Measurements from ENCODE around the gene VWA3B. TPM values are rescaled to one million over a fixed set of nuclear protein-coding genes. Genes with fewer than 3 reads are reported as not detected.

Gene VWA3B
- polyA plus RNA-seq, 1 donor (not counting 4 experiments of a cell fraction or from before 2014, with no cell fraction given), result not detected

DNA sequence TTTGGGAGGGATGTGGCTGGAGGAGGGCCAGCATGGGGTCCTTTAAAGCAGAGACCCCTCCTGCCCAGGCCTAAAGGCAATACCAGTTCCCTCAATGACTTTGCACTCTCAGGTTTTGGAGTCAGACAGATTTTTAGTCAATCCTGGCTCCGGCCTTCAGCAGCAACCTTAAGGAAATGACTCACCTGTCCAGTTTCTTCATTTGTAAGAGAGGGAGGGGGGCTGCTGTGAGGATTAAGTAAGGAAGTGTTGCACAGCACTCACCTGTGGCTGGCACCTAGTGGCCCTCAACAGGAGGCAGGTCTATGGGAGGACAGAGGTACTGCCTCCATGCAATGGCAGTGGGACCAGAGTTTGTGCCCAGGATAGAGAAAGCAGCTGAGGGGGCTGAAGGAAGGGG, 273.0 kb downstream of the VWA3B start:
- no peak overlapping the region for H3K4me3 ChIP-seq (ENCODE audit: control insufficient read depth in 2 of 3, extremely low read depth in 1 of 3, insufficient read depth in 2 of 3, low read depth in 1 of 3, low read length in 3 of 3)
- no peaks in the 10 kb centered on the region for H3K79me2 ChIP-seq (ENCODE audit: control insufficient read depth, insufficient read depth, low read length)
- H3K4me2 ChIP-seq (ENCODE audit: control insufficient read depth, extremely low read depth, insufficient read depth, low read depth, low read length), result no peak overlapping the region
- no peak overlapping the region for H3K27ac ChIP-seq (ENCODE audit: control insufficient read depth, insufficient read depth, low read length)
- no peaks in the 10 kb centered on the region for H3K4me1 ChIP-seq (ENCODE audit: control insufficient read depth, extremely low read depth, insufficient read depth, low read length)
- no peak for TF ChIP-seq EZH2 (IDR thresholded peaks at IDR 0.05; ENCODE audit: low read length)
- TF ChIP-seq, protein P1, sequence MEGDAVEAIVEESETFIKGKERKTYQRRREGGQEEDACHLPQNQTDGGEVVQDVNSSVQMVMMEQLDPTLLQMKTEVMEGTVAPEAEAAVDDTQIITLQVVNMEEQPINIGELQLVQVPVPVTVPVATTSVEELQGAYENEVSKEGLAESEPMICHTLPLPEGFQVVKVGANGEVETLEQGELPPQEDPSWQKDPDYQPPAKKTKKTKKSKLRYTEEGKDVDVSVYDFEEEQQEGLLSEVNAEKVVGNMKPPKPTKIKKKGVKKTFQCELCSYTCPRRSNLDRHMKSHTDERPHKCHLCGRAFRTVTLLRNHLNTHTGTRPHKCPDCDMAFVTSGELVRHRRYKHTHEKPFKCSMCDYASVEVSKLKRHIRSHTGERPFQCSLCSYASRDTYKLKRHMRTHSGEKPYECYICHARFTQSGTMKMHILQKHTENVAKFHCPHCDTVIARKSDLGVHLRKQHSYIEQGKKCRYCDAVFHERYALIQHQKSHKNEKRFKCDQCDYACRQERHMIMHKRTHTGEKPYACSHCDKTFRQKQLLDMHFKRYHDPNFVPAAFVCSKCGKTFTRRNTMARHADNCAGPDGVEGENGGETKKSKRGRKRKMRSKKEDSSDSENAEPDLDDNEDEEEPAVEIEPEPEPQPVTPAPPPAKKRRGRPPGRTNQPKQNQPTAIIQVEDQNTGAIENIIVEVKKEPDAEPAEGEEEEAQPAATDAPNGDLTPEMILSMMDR (optimal IDR thresholded peaks at IDR 0.05 in 1 of 3, IDR thresholded peaks at IDR 0.05 in 1 of 3, conservative IDR thresholded peaks at IDR 0.05 in 1 of 3; ENCODE audit: extremely low read depth in 1 of 3, insufficient read depth in 2 of 3, low read length in 3 of 3), result no peak
- H3K36me3 ChIP-seq (ENCODE audit: control insufficient read depth in 2 of 2, extremely low read depth in 1 of 2, insufficient read depth in 2 of 2, low read length in 2 of 2), result no peaks in the 10 kb centered on the region
- dilution Hi-C loops (cut with MboI; ENCODE audit: extremely low pct_ligation_motif_present, low sequenced_read_pairs), result no loop called here
- no peaks in the 10 kb centered on the region for H3K9me1 ChIP-seq (ENCODE audit: control insufficient read depth, extremely low read depth, insufficient read depth, low read length)
- no peak for FAIRE-seq
- H4K20me1 ChIP-seq (ENCODE audit: control insufficient read depth, extremely low read depth, insufficient read depth, low read length), result no peaks in the 10 kb centered on the region
- DNase-seq (ENCODE audit: low read depth, low spot score), result no peak
- no peak overlapping the region for H2AFZ ChIP-seq (ENCODE audit: control insufficient read depth, low read length)
- H3K9me3 ChIP-seq (ENCODE audit: control insufficient read depth, low read depth, low read length), result no peaks in the 10 kb centered on the region
- H3K9ac ChIP-seq (ENCODE audit: control insufficient read depth, extremely low read depth, insufficient read depth, low read length), result no peak overlapping the region
- no peaks in the 10 kb centered on the region for H3K27me3 ChIP-seq (ENCODE audit: control insufficient read depth, extremely low read depth, insufficient read depth, low read length)

Other genes starting within 250 kb of the VWA3B start
- gene TMEM131, start 91.2 kb upstream of the VWA3B start, polyA plus RNA-seq, result 16.7 to 25.5 TPM (median 23.4 TPM) in 3 replicates

Data from keratinocyte (primary cell).